MM.1S (cell line): ENCODE measurements around the gene CISH.

Source experiments
- CTCF ChIP-seq: fragments of 300-600 bp; sonication (generic); IDR thresholded peaks from 2 replicates; pipeline ENCODE4 v1.5.1; 2016; ENCODE audit warnings: antibody characterized with exemption, low read length, mixed read lengths
- EZH2 ChIP-seq: fragments of 300-600 bp; sonication (generic); optimal IDR thresholded peaks from 2 replicates; pipeline ENCODE3; 2017; ENCODE audit warnings: low read depth, mild to moderate bottlenecking, antibody characterized with exemption, low read length, mixed read lengths
- EZH2phosphoT487 ChIP-seq: fragments of 300-600 bp; sonication (generic); IDR thresholded peaks from 2 replicates; pipeline ENCODE4 v1.6.1; 2018; ENCODE audit warnings: antibody characterized with exemption, low read length

- TF ChIP-seq CTCF (no peak), EZH2 (no peak), EZH2phosphoT487 (no peak)
These were observed 26.4 kb upstream of the CISH start for GRCh38 chr3:50637945-50638344.
